K562 (cell line): ENCODE measurements around the gene PI4KA. TPM values are rescaled to one million over a fixed set of nuclear protein-coding genes. Genes with fewer than 3 reads are reported as not detected.

Source experiments
- CBFA2T2 ChIP-seq: fragments of 450-650 bp; conservative IDR thresholded peaks from 2 replicates; pipeline ENCODE4 v1.6.1; 2017; ENCODE audit warnings: mild to moderate bottlenecking
- CBX1 ChIP-seq: sonication (generic); IDR thresholded peaks from 2 replicates; pipeline ENCODE4 v1.6.1; 2016; ENCODE audit warnings: antibody characterized with exemption, low read depth, mild to moderate bottlenecking
- CBX5 ChIP-seq: IDR thresholded peaks from 2 replicates; pipeline ENCODE4 v1.6.1; 2014; ENCODE audit warnings: low read depth, borderline replicate concordance
- CHD1 ChIP-seq: fragments of 200-600 bp; sonication (generic); IDR thresholded peaks from one replicate; pipeline ENCODE4 v1.6.1; 2012; ENCODE audit warnings: mild to moderate bottlenecking, moderate library complexity, low read length, inconsistent platforms
- COPS2 ChIP-seq: fragments of 450-650 bp; conservative IDR thresholded peaks from 2 replicates; pipeline ENCODE4 v1.6.1; 2016; ENCODE audit warnings: mild to moderate bottlenecking, moderate library complexity
- ESRRB ChIP-seq: fragments of 250-450 bp; sonication (Bioruptor Pico); IDR thresholded peaks from 2 replicates; pipeline ENCODE4 v1.5.0; 2020; ENCODE audit warnings: mild to moderate bottlenecking, moderate library complexity, borderline replicate concordance
- FIP1L1 ChIP-seq: fragments of 200-400 bp; formaldehyde crosslinking; IDR thresholded peaks from 2 replicates; pipeline ENCODE4 v1.6.1; 2018; ENCODE audit warnings: mild to moderate bottlenecking, low read depth, low read length; ENCODE audit not compliant: poor library complexity, severe bottlenecking
- FOSL1 ChIP-seq: fragments of 200-800 bp; sonication (Bioruptor generic); conservative IDR thresholded peaks from 2 replicates; pipeline ENCODE4 v1.6.1; 2016; ENCODE audit warnings: missing genetic modification characterization, missing compliant biosample characterization
- GTF2A2 ChIP-seq: IDR thresholded peaks from 2 replicates; pipeline ENCODE4 v1.6.1; 2016; ENCODE audit warnings: mild to moderate bottlenecking, missing genetic modification characterization, missing compliant biosample characterization
- HBP1 ChIP-seq: fragments of 450-650 bp; formaldehyde crosslinking; IDR thresholded peaks from 2 replicates; pipeline ENCODE4 v1.4.0; 2022; ENCODE audit warnings: missing genetic modification characterization
- KLF1 ChIP-seq: fragments of 450-650 bp; IDR thresholded peaks from 2 replicates; pipeline ENCODE4 v1.6.1; 2016; ENCODE audit warnings: missing genetic modification characterization, missing compliant biosample characterization
- NR2C1 ChIP-seq, 2 experiments: fragments of 450-650 bp; IDR thresholded peaks; 2 replicates each; pipeline ENCODE4 v1.6.1; 2017; ENCODE audit warnings: mild to moderate bottlenecking in 2 of 2, antibody characterized with exemption in 1 of 2, inconsistent platforms in 1 of 2, missing compliant biosample characterization in 1 of 2, missing genetic modification characterization in 1 of 2
- POLR3A ChIP-seq: IDR thresholded peaks from 2 replicates; pipeline ENCODE4 v1.6.1; 2011; ENCODE audit warnings: borderline replicate concordance, mild to moderate bottlenecking, moderate library complexity; ENCODE audit not compliant: insufficient read length, insufficient read depth; ENCODE audit errors: extremely low read depth
- RCOR1 ChIP-seq, 2 experiments: IDR thresholded peaks; 2 replicates each; pipeline ENCODE4 v1.6.1; 2012; ENCODE audit warnings: low read depth in 2 of 2, low read length in 2 of 2, borderline replicate concordance in 1 of 2, improper control_type of control experiment in 1 of 2
- RUNX1 ChIP-seq: sonication (generic); IDR thresholded peaks from 2 replicates; pipeline ENCODE4 v1.6.1; 2016; ENCODE audit warnings: antibody characterized with exemption, low read depth
- TCF15 ChIP-seq: fragments of 250-450 bp; sonication (Bioruptor Pico); IDR thresholded peaks from 2 replicates; pipeline ENCODE4 v1.8.0; 2022; ENCODE audit warnings: moderate library complexity, mild to moderate bottlenecking, inconsistent platforms
- TFE3 ChIP-seq: fragments of 450-650 bp; formaldehyde crosslinking; IDR thresholded peaks from 2 replicates; pipeline ENCODE4 v1.4.0; 2020; ENCODE audit warnings: mild to moderate bottlenecking, mixed read lengths
- THRAP3 ChIP-seq: fragments of 450-650 bp; IDR thresholded peaks from 2 replicates; pipeline ENCODE4 v1.6.1; 2016; ENCODE audit warnings: mild to moderate bottlenecking, inconsistent platforms, borderline replicate concordance
- TRIM24 ChIP-seq, 2 experiments: fragments of 450-650 bp; IDR thresholded peaks; 2 replicates each; pipeline ENCODE4 v1.6.1; 2016
- TRIM28 ChIP-seq: fragments of 450-650 bp; IDR thresholded peaks from 2 replicates; pipeline ENCODE4 v1.6.1; 2017
- ZEB2 ChIP-seq: fragments of 450-650 bp; IDR thresholded peaks from 2 replicates; pipeline ENCODE4 v1.6.1; 2016
- ZFP30 ChIP-seq: fragments of 250-450 bp; sonication (Bioruptor Pico); IDR thresholded peaks from 2 replicates; pipeline ENCODE4 v1.8.0; 2022; ENCODE audit warnings: moderate library complexity, mild to moderate bottlenecking, inconsistent platforms, borderline replicate concordance
- ZNF280A ChIP-seq: fragments of 450-650 bp; IDR thresholded peaks from 2 replicates; pipeline ENCODE4 v1.6.1; 2018; ENCODE audit warnings: mild to moderate bottlenecking, low read depth; ENCODE audit not compliant: partially characterized antibody
- ZNF324 ChIP-seq: fragments of 250-450 bp; sonication (Bioruptor Pico); IDR thresholded peaks from 2 replicates; pipeline ENCODE4 v1.4.0; 2020; ENCODE audit warnings: mild to moderate bottlenecking
- ZNF384 ChIP-seq: IDR thresholded peaks from 2 replicates; pipeline ENCODE4 v1.6.1; 2012; ENCODE audit warnings: low read depth, low read length, improper control_type of control experiment
- ZNF695 ChIP-seq: fragments of 450-650 bp; formaldehyde crosslinking; IDR thresholded peaks from 2 replicates; pipeline ENCODE4 v1.4.0; 2020; ENCODE audit warnings: mild to moderate bottlenecking, moderate library complexity
- polyA plus RNA-seq, 8 experiments: library from polyadenylated mRNA; depleted of rRNA in 4 of 8; stranded (reverse) in 5 of 8; unstranded in 3 of 8; fragments of >200 nt; fragmentation: Nextera tagmentation in 2 of 8; fragmentation: Illumina TruSeq in 1 of 8; extraction: Ambion mirVana in 2 of 8; extraction: Trizol in 1 of 8; gene quantifications; 2 replicates each; pipeline versions ENCODE4 v1.2.1 to v1.2.3, GENCODE V29; 2011 to 2014; ENCODE audit warnings: inconsistent platforms in 1 of 8, missing spikeins in 1 of 8
- total RNA-seq, 7 experiments: library from RNA; depleted of rRNA in 6 of 7; stranded (reverse); fragments of >200 nt in 6 of 7; fragmentation: Illumina TruSeq in 2 of 7; extraction: Trizol in 2 of 7; gene quantifications; 2 replicates each; pipeline versions ENCODE4 v1.2.1 to v1.2.3, GENCODE V29; 2011 to 2021; ENCODE audit warnings: low replicate concordance in 1 of 7

Gene PI4KA
- total and polyA plus RNA-seq, 9 of the 15 experiments (the other 6 are each of a cell fraction or from before 2014, with no cell fraction given), result 7.3 to 187 (median 84.7) TPM

- TF ChIP-seq GTF2A2 (tag), result no peak
- TF ChIP-seq COPS2, result no peak
- peak; percentile 46 for TF ChIP-seq FOSL1 (tag)
- no peak for TF ChIP-seq ZNF384
- 0 out of 2 replicates have a peak, but pooled peaks have one; percentile 28 for TF ChIP-seq THRAP3
- TF ChIP-seq TFE3 (CRISPR knock-in tag), result no peak
- no peak for TF ChIP-seq ZNF695
- TF ChIP-seq TCF15, result no peak
- TF ChIP-seq FIP1L1, result no peak
- TF ChIP-seq ZEB2, result peak; percentile 79
- TF ChIP-seq TRIM28, result peak; percentile 98
- TF ChIP-seq ZNF280A, result peak; percentile 97
- no peak for TF ChIP-seq CBFA2T2
- peak; percentile 36; the same call in 1 of the 2 replicates for TF ChIP-seq NR2C1 (IDR thresholded peaks at IDR 0.05)
- TF ChIP-seq NR2C1 (tag; IDR thresholded peaks at IDR 0.05), result no peak
- TF ChIP-seq CBX5, result peak; percentile 96
- no peak for TF ChIP-seq POLR3A
- no peak for TF ChIP-seq HBP1 (CRISPR knock-in tag)
- TF ChIP-seq RUNX1, result no peak
- no peak for TF ChIP-seq CHD1
- TF ChIP-seq ZNF324 (CRISPR knock-in tag), result peak; percentile 29; the same call in 1 of the 2 replicates
- TF ChIP-seq TRIM24 (IDR thresholded peaks at IDR 0.05), result peak; percentile 35 to 69; a peak in 2 of 4 replicates
- peak; percentile 70 for TF ChIP-seq CBX1
- TF ChIP-seq RCOR1 (IDR thresholded peaks at IDR 0.05; ENCODE audit: borderline replicate concordance in 1 of 2, low read depth in 2 of 2, low read length in 2 of 2), result no peak
- no peak for TF ChIP-seq ZFP30 (CRISPR knock-in tag)
- TF ChIP-seq ESRRB (CRISPR knock-in tag), result no peak
- no peak for TF ChIP-seq KLF1 (tag)
Observed at GRCh38 chr22:20663137-20663828, 195.3 kb downstream of the PI4KA start (continued).
